NT2/D1 (cell line): ENCODE measurements around the gene CHGA.

Experiments used
- DNase-seq: peaks from one replicate; pipeline ENCODE4 v3.0.0-alpha.2; 2011; ENCODE audit warnings: low read depth, low spot score
- H3K27me3 ChIP-seq: 2 replicates; pipeline ENCODE4 v1.6.0; 2011; ENCODE audit warnings: mild to moderate bottlenecking; ENCODE audit not compliant: insufficient read length, insufficient read depth
- H3K36me3 ChIP-seq: 2 replicates; pipeline ENCODE4 v1.6.1; 2011; ENCODE audit warnings: mild to moderate bottlenecking, low read length, mixed read lengths; ENCODE audit not compliant: insufficient read depth, insufficient read length
- H3K4me1 ChIP-seq: 2 replicates; pipeline ENCODE4 v1.5.1; 2011; ENCODE audit not compliant: insufficient read depth, insufficient read length
- H3K4me3 ChIP-seq: 2 replicates; pipeline ENCODE4 v1.5.1; 2011; ENCODE audit warnings: low read depth; ENCODE audit not compliant: insufficient read length
- H3K9ac ChIP-seq: 2 replicates; pipeline ENCODE4 v1.6.0; 2011; ENCODE audit warnings: low read depth; ENCODE audit not compliant: insufficient read length
- H3K9me3 ChIP-seq: 2 replicates; pipeline ENCODE4 v1.5.1; 2011; ENCODE audit warnings: mild to moderate bottlenecking, low read length; ENCODE audit not compliant: insufficient read depth
- SUZ12 ChIP-seq: IDR thresholded peaks from 2 replicates; pipeline ENCODE4 v1.6.1; 2011; ENCODE audit not compliant: insufficient read length, insufficient read depth; ENCODE audit errors: extremely low read depth
- YY1 ChIP-seq: IDR thresholded peaks from 2 replicates; pipeline ENCODE4 v1.6.1; 2011; ENCODE audit not compliant: insufficient read length, insufficient read depth
- ZNF274 ChIP-seq: IDR thresholded peaks from 2 replicates; pipeline ENCODE4 v1.6.1; 2011; ENCODE audit warnings: mild to moderate bottlenecking, low read depth, low read length

CHGA gene

GRCh38 chr14:92922155-92922735 lies 705 bp upstream of the CHGA start:
- no peak for TF ChIP-seq SUZ12
- peak overlapping the region; percentile 45 for H3K4me3 ChIP-seq
- H3K4me1 ChIP-seq: no peaks in the 10 kb centered on the region
- no peaks in the 10 kb centered on the region for H3K36me3 ChIP-seq
- H3K9me3 ChIP-seq: no peaks in the 10 kb centered on the region
- peaks cover 71% of the 10 kb centered on the region for H3K27me3 ChIP-seq
- no peak overlapping the region for H3K9ac ChIP-seq
- DNase-seq: no peak

- Histone ChIP-seq H3K4me1 (no peaks in the 10 kb centered on the region), H3K9me3 (no peaks in the 10 kb centered on the region), H3K27me3 (peaks cover 56% of the 10 kb centered on the region), H3K9ac (no peak overlapping the region), H3K36me3 (no peaks in the 10 kb centered on the region), H3K4me3 (peak overlapping the region; percentile 45)
- DNase-seq: no peak
- TF ChIP-seq ZNF274: no peak
- TF ChIP-seq SUZ12: no peak
- no peak for TF ChIP-seq YY1
These were observed 774 bp downstream of the CHGA start for GRCh38 chr14:92923744-92924103.

DNA sequence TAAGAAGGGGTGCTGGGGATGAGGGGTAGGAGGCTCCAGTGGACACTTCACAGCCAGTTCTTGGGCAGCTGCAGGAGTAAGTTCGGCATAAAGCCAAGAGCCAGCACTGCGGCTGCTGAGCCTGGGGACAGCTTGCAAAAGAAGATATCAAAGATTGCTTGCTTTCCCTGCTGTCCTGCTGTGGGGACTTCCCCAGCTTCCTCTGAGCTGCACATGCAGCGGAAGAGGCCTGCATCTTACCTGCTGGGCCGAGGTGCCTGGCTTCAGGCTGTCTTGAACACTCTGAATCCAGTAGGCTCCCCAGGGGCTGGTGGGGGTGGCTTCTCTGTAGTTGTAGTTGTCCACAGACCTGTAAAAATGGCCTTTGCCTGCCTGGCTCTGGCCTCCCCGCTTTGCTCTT lies 1.3 kb downstream of the CHGA start:
- DNase-seq: no peak
- no peaks in the 10 kb centered on the region for H3K9me3 ChIP-seq
- no peak overlapping the region for H3K9ac ChIP-seq
- no peak overlapping the region for H3K4me3 ChIP-seq
- no peaks in the 10 kb centered on the region for H3K36me3 ChIP-seq
- TF ChIP-seq YY1 (no peak), SUZ12 (no peak)
- peaks cover 51% of the 10 kb centered on the region for H3K27me3 ChIP-seq
- no peaks in the 10 kb centered on the region for H3K4me1 ChIP-seq

DNA sequence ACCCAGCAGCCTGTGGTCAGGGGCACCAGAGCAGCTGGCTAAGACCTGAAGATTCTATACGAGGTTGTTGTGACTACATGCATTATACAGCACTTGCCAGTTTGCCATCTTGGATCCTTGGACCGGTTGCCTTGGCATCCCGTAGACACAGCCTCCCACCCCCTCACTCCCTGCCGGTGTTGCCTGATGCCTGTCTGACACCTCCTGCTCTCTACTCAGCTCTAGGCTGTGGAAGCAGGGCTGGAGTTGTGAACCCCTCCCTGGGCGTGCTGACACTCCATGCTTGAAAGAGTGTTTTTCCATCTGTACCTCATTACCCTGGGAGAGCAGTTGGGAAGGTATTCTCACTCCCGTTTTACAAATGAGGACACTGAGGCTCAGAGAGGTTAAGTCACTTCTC lies 2.5 kb downstream of the CHGA start:
- Histone ChIP-seq H3K27me3 (peaks cover 39% of the 10 kb centered on the region), H3K4me3 (no peak overlapping the region), H3K4me1 (no peaks in the 10 kb centered on the region), H3K9me3 (no peaks in the 10 kb centered on the region), H3K36me3 (no peaks in the 10 kb centered on the region), H3K9ac (no peak overlapping the region)
- DNase-seq: no peak
- TF ChIP-seq ZNF274 (no peak), YY1 (no peak), SUZ12 (no peak)

DNA sequence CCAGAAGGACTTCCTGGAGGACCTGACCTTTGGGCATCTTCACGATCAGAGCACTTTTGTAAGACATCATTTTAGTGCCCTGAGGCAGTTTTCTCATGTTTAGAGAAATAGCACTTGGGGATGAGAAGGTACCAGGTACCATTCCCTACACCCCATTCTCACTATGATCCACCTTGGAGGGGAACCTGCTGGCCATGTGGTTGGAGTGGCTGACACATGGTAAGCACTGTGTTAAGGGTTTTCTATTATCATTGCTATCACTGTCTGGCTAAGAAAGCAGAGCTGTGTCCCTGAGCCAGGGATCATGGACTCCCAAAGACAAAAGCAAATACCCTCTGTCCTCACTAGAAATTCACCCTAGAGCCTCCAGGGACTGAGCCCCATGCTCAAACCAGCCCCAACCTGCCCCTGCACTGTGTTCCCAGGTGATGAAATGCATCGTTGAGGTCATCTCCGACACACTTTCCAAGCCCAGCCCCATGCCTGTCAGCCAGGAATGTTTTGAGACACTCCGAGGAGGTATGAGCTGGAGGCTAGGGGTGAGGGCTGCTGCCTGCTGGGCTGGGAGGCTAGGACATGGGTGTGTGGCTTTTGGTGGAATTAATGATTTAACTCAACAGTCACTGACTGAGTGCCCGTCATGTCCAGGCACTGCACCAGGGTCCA lies 3.4 kb downstream of the CHGA start:
- Histone ChIP-seq H3K9ac (no peak overlapping the region), H3K4me3 (no peak overlapping the region), H3K27me3 (peaks cover 31% of the 10 kb centered on the region), H3K9me3 (no peaks in the 10 kb centered on the region), H3K4me1 (no peaks in the 10 kb centered on the region), H3K36me3 (no peaks in the 10 kb centered on the region)
- TF ChIP-seq ZNF274 (no peak), SUZ12 (no peak), YY1 (no peak)
- no peak for DNase-seq

GRCh38 chr14:92926931-92927330 lies 4.0 kb downstream of the CHGA start:
- no peaks in the 10 kb centered on the region for H3K9me3 ChIP-seq
- TF ChIP-seq ZNF274 (no peak), YY1 (no peak), SUZ12 (no peak)
- no peak overlapping the region for H3K4me3 ChIP-seq

GRCh38 chr14:92927349-92928257 lies 4.7 kb downstream of the CHGA start:
- Histone ChIP-seq H3K9me3 (no peaks in the 10 kb centered on the region), H3K9ac (no peak overlapping the region), H3K36me3 (no peaks in the 10 kb centered on the region), H3K27me3 (peaks cover 18% of the 10 kb centered on the region), H3K4me3 (no peak overlapping the region), H3K4me1 (no peaks in the 10 kb centered on the region)
- TF ChIP-seq ZNF274 (no peak), SUZ12 (no peak), YY1 (no peak)
- no peak for DNase-seq

More at GRCh38 chr14:92926931-92927330, 4.0 kb downstream of the CHGA start:
- Histone ChIP-seq H3K9ac (no peak overlapping the region), H3K27me3 (peaks cover 25% of the 10 kb centered on the region), H3K36me3 (no peaks in the 10 kb centered on the region), H3K4me1 (no peaks in the 10 kb centered on the region)
- no peak for DNase-seq
